ENCODE results near the gene CHADL. TPM values are rescaled to one million over a fixed set of nuclear protein-coding genes. Genes with fewer than 3 reads are reported as not detected.

The CHADL gene
- total and polyA plus RNA-seq, 2 experiments from 2014 or later: 1.6 TPM; not detected in 1

DNA sequence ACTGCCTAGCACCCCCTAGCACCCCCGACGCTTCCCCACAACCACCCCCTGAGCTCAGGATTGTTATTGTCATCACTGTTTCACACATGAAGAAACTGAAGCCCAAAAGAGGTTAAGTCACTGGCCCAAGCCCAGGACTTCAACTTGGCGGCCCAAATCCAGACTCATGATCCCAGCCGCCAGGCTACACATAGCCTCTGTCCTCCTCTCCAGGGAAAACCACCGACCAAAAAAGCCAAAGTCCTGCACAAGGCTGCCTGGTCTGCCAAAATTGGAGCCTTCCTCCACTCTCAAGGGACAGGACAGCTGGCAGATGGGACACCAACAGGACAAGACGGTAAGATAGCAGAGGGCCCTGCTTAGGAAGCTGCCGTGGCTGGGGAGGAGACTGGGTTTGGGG lies 24.8 kb downstream of the CHADL start (continued):
- no peak for TF ChIP-seq EZH2phosphoT487 (IDR thresholded peaks at IDR 0.05; ENCODE audit: unreplicated experiment)
- TF ChIP-seq, protein P1, sequence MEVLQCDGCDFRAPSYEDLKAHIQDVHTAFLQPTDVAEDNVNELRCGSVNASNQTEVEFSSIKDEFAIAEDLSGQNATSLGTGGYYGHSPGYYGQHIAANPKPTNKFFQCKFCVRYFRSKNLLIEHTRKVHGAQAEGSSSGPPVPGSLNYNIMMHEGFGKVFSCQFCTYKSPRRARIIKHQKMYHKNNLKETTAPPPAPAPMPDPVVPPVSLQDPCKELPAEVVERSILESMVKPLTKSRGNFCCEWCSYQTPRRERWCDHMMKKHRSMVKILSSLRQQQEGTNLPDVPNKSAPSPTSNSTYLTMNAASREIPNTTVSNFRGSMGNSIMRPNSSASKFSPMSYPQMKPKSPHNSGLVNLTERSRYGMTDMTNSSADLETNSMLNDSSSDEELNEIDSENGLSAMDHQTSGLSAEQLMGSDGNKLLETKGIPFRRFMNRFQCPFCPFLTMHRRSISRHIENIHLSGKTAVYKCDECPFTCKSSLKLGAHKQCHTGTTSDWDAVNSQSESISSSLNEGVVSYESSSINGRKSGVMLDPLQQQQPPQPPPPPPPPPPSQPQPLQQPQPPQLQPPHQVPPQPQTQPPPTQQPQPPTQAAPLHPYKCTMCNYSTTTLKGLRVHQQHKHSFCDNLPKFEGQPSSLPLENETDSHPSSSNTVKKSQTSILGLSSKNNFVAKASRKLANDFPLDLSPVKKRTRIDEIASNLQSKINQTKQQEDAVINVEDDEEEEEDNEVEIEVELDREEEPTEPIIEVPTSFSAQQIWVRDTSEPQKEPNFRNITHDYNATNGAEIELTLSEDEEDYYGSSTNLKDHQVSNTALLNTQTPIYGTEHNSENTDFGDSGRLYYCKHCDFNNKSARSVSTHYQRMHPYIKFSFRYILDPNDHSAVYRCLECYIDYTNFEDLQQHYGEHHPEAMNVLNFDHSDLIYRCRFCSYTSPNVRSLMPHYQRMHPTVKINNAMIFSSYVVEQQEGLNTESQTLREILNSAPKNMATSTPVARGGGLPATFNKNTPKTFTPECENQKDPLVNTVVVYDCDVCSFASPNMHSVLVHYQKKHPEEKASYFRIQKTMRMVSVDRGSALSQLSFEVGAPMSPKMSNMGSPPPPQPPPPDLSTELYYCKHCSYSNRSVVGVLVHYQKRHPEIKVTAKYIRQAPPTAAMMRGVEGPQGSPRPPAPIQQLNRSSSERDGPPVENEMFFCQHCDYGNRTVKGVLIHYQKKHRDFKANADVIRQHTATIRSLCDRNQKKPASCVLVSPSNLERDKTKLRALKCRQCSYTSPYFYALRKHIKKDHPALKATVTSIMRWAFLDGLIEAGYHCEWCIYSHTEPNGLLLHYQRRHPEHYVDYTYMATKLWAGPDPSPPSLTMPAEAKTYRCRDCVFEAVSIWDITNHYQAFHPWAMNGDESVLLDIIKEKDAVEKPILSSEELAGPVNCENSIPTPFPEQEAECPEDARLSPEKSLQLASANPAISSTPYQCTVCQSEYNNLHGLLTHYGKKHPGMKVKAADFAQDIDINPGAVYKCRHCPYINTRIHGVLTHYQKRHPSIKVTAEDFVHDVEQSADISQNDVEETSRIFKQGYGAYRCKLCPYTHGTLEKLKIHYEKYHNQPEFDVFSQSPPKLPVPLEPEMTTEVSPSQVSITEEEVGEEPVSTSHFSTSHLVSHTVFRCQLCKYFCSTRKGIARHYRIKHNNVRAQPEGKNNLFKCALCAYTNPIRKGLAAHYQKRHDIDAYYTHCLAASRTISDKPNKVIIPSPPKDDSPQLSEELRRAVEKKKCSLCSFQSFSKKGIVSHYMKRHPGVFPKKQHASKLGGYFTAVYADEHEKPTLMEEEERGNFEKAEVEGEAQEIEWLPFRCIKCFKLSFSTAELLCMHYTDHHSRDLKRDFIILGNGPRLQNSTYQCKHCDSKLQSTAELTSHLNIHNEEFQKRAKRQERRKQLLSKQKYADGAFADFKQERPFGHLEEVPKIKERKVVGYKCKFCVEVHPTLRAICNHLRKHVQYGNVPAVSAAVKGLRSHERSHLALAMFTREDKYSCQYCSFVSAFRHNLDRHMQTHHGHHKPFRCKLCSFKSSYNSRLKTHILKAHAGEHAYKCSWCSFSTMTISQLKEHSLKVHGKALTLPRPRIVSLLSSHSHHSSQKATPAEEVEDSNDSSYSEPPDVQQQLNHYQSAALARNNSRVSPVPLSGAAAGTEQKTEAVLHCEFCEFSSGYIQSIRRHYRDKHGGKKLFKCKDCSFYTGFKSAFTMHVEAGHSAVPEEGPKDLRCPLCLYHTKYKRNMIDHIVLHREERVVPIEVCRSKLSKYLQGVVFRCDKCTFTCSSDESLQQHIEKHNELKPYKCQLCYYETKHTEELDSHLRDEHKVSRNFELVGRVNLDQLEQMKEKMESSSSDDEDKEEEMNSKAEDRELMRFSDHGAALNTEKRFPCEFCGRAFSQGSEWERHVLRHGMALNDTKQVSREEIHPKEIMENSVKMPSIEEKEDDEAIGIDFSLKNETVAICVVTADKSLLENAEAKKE (CRISPR knock-in tag; IDR thresholded peaks at IDR 0.05): no peak
- TF ChIP-seq, protein P2, sequence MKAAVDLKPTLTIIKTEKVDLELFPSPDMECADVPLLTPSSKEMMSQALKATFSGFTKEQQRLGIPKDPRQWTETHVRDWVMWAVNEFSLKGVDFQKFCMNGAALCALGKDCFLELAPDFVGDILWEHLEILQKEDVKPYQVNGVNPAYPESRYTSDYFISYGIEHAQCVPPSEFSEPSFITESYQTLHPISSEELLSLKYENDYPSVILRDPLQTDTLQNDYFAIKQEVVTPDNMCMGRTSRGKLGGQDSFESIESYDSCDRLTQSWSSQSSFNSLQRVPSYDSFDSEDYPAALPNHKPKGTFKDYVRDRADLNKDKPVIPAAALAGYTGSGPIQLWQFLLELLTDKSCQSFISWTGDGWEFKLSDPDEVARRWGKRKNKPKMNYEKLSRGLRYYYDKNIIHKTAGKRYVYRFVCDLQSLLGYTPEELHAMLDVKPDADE (IDR thresholded peaks at IDR 0.05): no peak
- no peak for TF ChIP-seq ZNF114 (CRISPR knock-in tag; IDR thresholded peaks at IDR 0.05)
- no peak for TF ChIP-seq JUNB (IDR thresholded peaks at IDR 0.05; ENCODE audit: unreplicated experiment)

DNA sequence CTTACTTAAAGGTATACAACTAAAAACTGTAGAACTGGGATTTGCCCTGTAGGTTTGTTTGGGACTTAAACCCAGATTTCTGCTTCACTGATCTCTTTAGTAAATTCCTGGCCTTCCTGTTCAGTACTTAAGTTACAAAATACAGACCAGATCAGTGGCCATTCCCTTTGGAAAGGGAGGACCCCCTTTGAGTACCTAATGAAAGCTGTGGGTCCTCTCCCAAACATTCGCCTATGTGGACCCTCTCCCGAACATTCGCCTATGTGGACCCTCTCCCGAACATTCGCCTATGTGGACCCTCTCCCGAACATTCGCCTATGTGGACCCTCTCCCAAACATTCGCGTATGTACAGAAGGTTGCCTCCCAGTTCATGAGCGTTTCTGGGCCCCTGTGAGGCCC lies 25.3 kb downstream of the CHADL start:
- peaks cover 8% of the 10 kb centered on the region for H3K27me3 Mint-ChIP-seq (ENCODE audit: insufficient read depth, low read depth, poor library complexity)

More for the DNA sequence above, 25.3 kb downstream of the CHADL start:
- Histone ChIP-seq H2AFZ (no peak overlapping the region), H3K27ac (ENCODE audit: low read depth) (no peak overlapping the region), H3K4me3 (no peak overlapping the region), H3K4me2 (no peak overlapping the region), H3K9me2 (ENCODE audit: insufficient read depth) (no peaks in the 10 kb centered on the region), H3K4me1 (ENCODE audit: insufficient read depth) (peaks cover 17% of the 10 kb centered on the region), H3K36me3 (ENCODE audit: insufficient read depth) (peaks cover 26% of the 10 kb centered on the region), H4K20me1 (replicated peaks; ENCODE audit: insufficient read depth) (no peaks in the 10 kb centered on the region), H3K27me3 (ENCODE audit: insufficient read depth) (no peaks in the 10 kb centered on the region), H3K79me2 (replicated peaks; ENCODE audit: insufficient read depth) (no peaks in the 10 kb centered on the region), H3F3A (replicated peaks; ENCODE audit: low read depth) (peaks cover 6% of the 10 kb centered on the region; the same call in 1 of the 2 replicates)
- peaks cover 84% of the 10 kb centered on the region for H3K36me3 Mint-ChIP-seq (ENCODE audit: low read depth)
- H3K27ac Mint-ChIP-seq: no peak overlapping the region
- peaks cover 23% of the 10 kb centered on the region for H3K4me1 Mint-ChIP-seq
- peaks cover 16% of the 10 kb centered on the region for H3K9me3 Mint-ChIP-seq
- DNase-seq (ENCODE audit: low spot score) (no peak), ATAC-seq (no peak)
- H3K4me3 Mint-ChIP-seq: no peak overlapping the region; the same call in 2 of the 3 replicates
- TF ChIP-seq EZH2phosphoT487 (IDR thresholded peaks at IDR 0.05; ENCODE audit: unreplicated experiment) (no peak), ZNF114 (CRISPR knock-in tag; IDR thresholded peaks at IDR 0.05) (no peak), EZH2 (IDR thresholded peaks at IDR 0.05; ENCODE audit: low read depth, unreplicated experiment) (no peak), CREB1 (CRISPR knock-in tag; IDR thresholded peaks at IDR 0.05; ENCODE audit: low read depth) (no peak)
- TF ChIP-seq, protein P3, sequence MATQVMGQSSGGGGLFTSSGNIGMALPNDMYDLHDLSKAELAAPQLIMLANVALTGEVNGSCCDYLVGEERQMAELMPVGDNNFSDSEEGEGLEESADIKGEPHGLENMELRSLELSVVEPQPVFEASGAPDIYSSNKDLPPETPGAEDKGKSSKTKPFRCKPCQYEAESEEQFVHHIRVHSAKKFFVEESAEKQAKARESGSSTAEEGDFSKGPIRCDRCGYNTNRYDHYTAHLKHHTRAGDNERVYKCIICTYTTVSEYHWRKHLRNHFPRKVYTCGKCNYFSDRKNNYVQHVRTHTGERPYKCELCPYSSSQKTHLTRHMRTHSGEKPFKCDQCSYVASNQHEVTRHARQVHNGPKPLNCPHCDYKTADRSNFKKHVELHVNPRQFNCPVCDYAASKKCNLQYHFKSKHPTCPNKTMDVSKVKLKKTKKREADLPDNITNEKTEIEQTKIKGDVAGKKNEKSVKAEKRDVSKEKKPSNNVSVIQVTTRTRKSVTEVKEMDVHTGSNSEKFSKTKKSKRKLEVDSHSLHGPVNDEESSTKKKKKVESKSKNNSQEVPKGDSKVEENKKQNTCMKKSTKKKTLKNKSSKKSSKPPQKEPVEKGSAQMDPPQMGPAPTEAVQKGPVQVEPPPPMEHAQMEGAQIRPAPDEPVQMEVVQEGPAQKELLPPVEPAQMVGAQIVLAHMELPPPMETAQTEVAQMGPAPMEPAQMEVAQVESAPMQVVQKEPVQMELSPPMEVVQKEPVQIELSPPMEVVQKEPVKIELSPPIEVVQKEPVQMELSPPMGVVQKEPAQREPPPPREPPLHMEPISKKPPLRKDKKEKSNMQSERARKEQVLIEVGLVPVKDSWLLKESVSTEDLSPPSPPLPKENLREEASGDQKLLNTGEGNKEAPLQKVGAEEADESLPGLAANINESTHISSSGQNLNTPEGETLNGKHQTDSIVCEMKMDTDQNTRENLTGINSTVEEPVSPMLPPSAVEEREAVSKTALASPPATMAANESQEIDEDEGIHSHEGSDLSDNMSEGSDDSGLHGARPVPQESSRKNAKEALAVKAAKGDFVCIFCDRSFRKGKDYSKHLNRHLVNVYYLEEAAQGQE (IDR thresholded peaks at IDR 0.05; ENCODE audit: unreplicated experiment): no peak
- TF ChIP-seq, protein P4, sequence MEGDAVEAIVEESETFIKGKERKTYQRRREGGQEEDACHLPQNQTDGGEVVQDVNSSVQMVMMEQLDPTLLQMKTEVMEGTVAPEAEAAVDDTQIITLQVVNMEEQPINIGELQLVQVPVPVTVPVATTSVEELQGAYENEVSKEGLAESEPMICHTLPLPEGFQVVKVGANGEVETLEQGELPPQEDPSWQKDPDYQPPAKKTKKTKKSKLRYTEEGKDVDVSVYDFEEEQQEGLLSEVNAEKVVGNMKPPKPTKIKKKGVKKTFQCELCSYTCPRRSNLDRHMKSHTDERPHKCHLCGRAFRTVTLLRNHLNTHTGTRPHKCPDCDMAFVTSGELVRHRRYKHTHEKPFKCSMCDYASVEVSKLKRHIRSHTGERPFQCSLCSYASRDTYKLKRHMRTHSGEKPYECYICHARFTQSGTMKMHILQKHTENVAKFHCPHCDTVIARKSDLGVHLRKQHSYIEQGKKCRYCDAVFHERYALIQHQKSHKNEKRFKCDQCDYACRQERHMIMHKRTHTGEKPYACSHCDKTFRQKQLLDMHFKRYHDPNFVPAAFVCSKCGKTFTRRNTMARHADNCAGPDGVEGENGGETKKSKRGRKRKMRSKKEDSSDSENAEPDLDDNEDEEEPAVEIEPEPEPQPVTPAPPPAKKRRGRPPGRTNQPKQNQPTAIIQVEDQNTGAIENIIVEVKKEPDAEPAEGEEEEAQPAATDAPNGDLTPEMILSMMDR (conservative IDR thresholded peaks at IDR 0.05; ENCODE audit: low read depth in 2 of 2): no peak
- TF ChIP-seq, protein P2 (IDR thresholded peaks at IDR 0.05): no peak
